Measurements from ENCODE around the gene IFITM5.
"Not testable (repeated sequence)": the region's sequence is repeated elsewhere in the genome, so short reads cannot be mapped to it uniquely, and the experiment has no call there.

IFITM5 gene

DNA sequence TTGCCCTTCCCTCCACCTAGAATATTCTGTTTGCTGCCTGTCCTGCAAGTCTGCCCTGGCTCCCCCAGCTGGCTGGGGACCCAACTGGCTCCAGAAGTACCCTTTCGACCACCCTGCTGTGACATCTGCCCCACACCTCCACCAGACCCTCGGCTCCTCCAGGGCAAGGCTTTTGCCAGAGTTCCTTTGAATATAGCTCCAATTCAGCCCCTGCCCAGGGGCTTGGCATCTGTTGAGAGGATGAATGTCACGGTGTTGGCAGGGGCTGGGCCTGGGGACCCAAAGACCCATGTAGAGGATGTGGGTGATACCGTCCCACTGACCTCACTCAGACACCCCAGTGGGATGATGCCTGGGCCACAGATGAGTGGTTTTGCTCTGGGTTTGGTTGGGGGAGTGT is 17.2 kb downstream of the IFITM5 start:
- no peak for DNase-seq

DNA sequence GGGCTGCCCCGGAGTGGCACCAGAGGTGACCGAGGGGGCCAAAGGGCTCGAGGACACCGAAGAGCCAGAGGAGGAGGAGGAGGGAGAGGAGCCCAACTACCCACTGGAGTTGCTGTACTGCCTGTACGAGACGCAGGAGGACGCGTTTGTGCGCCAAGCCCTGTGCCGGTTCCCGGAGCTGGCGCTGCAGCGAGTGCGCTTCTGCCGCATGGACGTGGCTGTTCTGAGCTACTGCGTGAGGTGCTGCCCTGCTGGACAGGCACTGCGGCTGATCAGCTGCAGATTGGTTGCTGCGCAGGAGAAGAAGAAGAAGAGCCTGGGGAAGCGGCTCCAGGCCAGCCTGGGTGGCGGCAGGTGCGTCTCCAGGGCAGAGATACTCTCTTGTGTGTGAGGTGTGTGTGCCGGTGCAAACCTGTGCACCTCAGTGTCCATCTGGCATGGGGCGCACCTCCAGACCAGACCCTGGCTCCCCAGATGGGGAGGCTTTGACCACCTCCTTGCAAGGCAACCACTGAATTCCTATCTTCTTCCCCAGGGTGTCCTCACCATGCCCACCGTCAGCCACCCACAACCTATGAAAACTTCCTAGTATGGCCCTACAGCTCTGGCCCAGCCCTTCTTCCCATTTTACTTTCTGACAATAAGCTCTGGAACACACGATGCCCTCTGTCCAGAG is 17.7 kb downstream of the IFITM5 start:
- no peak for DNase-seq

DNA sequence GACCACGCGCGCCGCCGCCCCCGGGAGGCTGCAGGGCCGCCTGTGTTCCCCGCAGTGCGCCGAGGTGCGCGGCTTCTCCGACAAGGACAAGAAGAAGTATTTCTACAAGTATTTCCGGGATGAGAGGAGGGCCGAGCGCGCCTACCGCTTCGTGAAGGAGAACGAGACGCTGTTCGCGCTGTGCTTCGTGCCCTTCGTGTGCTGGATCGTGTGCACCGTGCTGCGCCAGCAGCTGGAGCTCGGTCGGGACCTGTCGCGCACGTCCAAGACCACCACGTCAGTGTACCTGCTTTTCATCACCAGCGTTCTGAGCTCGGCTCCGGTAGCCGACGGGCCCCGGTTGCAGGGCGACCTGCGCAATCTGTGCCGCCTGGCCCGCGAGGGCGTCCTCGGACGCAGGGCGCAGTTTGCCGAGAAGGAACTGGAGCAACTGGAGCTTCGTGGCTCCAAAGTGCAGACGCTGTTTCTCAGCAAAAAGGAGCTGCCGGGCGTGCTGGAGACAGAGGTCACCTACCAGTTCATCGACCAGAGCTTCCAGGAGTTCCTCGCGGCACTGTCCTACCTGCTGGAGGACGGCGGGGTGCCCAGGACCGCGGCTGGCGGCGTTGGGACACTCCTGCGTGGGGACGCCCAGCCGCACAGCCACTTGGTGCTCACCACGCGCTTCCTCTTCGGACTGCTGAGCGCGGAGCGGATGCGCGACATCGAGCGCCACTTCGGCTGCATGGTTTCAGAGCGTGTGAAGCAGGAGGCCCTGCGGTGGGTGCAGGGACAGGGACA is 18.4 kb downstream of the IFITM5 start:
- no peak for DNase-seq

DNA sequence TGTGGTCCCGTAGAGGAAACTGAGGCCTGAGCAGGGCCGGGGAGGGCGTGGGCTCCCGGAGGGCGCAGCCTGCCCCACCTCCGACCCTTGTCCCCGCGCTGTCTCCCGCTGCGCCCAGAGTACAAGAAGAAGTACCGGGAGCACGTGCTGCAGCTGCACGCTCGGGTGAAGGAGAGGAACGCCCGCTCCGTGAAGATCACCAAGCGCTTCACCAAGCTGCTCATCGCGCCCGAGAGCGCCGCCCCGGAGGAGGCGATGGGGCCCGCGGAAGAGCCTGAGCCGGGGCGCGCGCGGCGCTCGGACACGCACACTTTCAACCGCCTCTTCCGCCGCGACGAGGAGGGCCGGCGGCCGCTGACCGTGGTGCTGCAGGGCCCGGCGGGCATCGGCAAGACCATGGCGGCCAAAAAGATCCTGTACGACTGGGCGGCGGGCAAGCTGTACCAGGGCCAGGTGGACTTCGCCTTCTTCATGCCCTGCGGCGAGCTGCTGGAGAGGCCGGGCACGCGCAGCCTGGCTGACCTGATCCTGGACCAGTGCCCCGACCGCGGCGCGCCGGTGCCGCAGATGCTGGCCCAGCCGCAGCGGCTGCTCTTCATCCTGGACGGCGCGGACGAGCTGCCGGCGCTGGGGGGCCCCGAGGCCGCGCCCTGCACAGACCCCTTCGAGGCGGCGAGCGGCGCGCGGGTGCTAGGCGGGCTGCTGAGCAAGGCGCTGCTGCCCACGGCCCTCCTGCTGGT is 19.2 kb downstream of the IFITM5 start:
- DNase-seq = no peak

DNA sequence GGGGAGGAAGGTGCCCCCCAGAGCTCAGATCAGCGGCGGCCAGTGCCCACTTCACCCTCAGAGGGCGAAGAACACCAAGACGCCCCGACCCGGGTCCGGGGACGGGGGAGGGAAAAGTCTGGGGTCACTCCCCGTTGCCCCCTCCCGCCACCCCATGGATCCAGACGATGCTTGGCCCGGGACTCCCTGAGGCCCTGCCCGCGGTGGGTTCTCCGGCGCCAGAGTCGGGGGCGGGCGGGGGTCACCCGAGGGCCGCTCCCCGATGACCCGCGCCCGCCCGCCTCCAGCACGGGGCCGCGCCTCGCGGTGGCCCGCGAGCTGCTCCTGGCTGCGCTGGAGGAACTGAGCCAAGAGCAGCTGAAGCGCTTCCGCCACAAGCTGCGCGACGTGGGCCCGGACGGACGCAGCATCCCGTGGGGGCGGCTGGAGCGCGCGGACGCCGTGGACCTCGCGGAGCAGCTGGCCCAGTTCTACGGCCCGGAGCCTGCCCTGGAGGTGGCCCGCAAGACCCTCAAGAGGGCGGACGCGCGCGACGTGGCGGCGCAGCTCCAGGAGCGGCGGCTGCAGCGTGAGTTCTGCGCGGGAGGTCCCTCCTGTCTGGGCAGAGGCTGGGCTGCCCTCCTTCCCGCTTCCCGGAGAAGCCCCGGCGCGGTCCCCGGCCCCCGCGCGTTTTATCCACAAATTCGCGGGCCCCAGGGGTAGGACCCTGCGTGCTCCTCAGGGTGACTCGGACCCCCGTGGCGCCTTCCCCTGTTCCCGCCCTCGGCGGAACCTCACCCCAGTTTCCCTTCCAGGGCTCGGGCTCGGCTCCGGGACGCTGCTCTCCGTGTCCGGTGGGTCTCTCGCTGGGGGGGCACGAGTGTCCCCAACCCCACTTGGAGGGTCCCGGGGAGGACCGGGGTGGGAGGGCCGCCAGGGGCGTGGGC is 20.0 kb downstream of the IFITM5 start:
- no peak for DNase-seq

DNA sequence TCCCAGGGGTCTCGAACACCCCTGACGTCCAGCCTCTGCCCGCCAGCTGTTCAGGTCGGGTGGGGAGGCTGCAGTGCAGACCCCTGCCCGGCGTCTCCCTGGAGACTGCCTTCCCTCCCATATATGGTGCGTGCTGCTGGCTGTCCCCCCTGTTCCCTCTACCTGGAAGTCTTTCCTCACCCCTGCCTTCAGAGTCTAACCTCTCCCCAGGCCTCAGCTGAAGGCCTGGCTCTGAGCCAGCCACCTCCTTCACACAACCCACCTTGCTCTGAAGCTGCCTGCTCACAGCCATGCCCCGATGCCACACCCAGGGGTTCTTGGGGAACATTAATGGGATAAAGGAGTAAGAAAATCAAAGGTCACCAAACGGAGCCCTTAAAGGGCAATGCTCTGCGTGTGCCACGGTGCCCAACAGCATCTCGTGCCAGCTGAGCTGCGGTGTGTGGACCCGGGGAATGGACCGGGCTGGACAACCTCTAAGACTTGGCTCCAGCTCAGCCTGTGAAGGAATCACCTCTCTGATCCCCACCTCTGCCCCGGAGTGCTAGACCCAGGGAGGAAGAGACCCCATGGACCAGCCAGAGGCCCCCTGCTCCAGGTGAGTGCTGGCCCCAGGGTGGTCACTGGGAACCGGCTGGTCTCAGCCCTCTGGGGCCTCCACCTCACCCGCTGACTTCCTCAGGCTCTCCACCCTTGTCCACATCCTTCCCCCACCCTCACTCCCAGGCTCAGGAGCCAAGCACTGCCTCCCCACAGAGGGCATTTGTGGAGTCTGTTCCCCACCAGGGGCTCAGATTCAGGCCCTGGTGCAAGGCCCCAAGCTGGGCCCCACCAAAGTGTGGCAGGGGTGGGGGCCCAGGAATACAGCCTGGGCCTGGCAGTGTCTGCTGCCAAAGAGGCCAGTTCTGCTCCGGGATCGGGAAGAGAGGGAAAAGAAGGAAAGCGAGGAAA is 21.1 kb downstream of the IFITM5 start, which contains the start of gene NLRP6:
NLRP6 (plus strand) TSS at position 407 of the 951 bp plus-strand sequence; CDS start at position 570, 163 bp downstream.
- DNase-seq = no peak

DNA sequence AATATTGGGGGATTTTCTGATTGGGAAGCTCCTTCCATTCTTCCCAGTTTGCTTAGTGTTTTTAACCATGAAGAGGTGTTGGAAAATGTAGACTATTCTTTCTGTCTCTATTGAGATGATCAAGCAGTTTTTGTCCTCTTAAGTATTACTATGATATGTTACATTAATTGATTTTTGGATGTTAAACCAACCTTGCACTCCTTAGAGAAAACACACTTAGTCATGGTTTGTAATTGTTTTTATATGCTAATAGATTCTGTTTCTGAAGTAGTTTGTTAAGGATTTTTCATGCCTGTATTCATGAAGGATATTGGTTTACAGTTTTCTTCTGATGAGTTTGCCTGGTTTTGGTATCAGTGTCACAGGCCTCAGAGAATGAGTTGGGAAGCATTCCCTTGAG is 23.1 kb downstream of the IFITM5 start:
- DNase-seq = no peak

DNA sequence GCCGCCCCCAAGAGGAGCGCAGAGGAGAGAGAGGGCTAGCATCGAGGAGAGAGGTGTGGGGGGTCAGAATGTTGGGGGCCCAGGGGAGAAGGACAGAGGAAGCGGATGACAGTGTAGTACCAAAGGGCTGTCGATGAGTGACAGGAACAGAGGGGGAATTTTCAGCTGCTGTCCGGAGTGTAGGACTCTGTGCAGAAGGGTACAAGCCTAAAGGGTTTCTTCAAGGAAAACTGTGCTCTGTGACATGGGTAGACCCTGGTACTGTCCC is 26.5 kb downstream of the IFITM5 start:
- no peak for DNase-seq

DNA sequence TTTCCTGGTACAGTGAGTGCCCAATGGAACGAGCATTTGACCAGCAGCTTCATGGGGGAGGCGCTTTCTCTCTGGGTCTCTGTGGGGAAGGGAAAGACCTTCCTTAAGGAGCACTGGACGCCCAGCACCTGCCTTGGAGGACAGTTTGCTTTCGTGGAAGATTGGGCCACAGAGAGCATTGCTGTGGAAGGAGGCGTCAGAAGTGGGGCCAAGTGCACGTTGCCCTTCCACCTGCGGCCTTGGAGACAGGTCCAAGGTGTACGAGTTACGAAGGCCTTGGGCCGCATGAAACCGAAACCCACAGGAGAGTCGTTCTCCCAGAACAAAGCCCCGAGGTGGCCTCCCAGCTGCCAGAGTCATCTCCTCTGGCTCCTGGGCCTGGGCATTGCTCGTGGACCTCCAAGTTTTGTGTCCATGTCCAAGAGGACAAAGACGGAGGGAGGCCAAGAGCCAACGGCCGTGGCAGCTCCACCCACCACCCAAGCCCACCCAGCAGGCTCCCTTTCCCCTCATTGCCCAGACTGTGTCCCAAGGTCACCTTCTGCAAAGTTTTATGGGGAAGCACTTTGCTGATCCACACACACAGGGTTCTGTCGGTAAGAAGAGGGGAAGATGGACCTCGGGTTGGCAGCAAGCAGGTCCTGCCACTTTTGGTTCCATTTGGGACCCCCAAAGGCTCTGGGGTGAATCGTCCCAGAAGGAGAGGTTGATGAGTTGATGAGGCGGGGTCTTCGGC is 27.0 kb downstream of the IFITM5 start:
- no peak for DNase-seq

DNA sequence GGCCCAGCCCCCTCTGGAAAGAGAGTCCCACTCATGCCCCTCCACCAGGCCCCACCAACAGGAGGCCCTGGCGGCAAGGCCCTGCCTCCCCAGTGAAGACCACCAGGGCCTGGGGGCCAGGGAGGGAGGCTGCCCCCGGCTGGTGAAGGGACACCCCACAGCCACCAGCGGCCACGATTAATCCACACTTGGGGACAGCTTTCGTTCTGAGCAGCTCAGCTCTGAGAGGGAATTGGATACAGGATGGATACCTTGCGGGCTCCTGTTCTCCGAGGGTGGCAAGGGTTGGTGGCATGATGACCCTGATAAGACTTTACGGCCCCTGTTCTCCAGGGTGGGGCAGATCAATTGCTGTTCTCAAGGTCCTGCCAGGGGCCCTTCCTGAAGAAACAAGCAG is 28.0 kb downstream of the IFITM5 start:
- DNase-seq = no peak

DNA sequence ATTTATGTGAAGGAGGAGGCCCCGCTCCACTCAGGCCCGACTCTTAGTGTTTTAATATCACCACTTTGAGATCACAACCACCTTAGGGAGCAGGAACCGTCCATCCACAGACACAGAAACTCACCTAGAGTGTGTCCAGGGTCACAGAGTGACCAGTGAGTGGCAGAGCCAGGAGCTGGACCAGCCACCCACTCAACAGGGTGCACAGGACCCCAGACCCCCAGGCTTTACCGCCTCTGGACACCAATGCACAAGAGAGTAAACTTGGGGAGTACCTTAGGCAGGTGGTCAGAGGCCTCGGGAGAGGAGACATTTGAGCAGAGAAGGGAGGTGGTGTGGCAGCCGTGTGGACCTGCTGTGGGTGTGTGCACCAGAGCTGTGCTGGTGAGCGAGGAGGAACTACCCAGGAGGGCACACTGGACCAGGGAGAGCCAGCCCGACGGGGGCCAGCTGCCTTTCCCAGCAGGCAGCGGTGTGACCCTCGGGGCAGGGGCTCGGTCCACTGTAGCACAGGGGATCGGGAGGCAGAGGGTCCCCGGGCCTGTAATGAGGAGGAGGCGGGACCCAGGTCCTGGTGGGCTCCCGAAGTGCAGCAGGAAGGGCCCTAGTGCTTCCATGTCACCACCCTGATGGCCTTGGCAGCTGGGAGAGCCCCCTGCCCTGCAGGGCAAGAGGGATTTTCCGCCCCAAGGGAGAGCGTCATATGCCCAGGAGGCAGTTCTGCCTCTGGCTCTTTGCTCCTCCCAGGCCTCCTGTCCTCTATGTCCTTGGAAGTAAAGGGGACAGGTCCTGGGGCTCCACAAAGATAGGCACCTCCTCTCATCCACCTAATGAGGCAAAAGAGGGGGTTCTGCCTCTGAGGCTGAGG is 28.6 kb downstream of the IFITM5 start:
- no peak for DNase-seq

DNA sequence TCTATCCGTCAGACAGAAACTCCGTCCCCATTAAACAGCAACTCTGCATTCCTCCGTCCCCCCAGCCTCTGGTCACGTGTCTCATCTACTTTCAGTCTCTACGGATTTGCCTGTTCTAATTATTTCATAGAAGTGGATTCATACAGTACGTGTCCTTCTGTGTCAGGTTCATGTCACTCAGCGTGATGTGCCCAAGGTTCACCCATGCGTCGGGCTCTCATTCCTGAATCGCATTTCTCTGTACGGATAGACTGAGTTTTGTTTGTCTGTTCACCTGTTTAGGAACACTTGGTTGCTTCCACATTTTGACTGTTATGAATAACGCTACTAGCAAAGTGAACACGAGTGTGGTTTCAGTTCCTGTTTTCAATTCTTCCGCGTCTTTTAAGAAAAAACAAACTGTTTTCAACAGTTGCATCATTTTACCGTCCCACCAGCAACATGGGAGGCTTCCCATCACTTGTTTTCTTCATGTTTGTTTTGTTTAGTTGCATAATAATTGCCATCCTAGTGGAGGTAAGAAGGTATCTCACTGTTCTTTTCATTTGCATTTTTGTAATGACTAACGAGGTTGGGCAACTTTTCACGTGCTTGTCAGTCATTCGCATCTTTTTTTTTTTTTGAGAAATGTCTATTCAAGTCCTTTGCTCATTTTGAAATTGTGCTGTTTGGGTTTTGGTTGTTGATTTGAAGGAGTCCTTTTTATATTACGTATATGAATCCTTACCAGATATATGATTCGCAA is 30.0 kb downstream of the IFITM5 start:
- DNase-seq = no peak

DNA sequence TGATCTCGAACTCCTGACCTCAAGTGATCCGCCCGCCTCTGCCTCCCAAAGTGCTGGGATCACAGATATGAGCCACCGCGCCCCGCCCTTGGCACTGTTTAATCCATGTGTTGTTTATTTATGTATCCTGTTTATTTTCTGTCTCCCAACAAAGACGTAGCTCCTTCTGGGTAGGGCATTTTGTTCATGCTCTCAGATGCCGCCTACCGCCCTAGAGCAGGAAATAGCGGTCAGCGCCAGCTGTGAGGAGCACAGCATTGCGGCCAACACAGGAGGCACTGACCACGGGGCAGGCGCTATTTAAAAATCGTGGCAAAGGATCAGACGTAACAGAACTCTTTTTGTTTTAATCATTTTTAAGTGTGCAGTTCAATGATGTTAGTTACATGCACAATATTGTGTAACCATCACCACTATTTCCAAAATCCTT is 30.6 kb downstream of the IFITM5 start:
- DNase-seq = not testable (repeated sequence)

DNA sequence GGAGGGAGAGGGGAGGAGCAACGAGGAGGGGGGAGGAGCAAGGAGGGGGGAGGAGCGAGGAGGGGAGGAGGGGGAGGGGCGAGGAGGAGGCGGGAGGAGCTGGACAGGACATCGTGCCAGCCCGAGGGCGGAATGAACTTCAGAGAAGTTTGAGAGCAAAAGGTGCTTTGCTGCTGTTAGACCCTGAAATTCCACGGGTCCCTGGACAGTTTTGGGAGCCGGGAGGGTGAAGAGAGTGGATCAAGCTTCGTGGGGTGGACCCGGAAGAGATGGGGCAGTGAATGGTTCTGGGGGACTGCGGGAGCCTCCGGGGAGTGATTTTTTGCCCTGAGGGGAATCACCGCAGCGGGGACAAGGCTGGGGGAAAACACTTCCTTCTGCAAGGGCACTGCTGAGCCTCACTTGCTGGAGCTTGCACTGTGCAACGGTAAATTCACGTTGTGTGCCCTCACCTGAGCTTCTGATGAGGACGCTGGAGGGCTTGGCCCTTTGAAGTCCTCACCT is 31.8 kb downstream of the IFITM5 start:
- no peak for DNase-seq

DNA sequence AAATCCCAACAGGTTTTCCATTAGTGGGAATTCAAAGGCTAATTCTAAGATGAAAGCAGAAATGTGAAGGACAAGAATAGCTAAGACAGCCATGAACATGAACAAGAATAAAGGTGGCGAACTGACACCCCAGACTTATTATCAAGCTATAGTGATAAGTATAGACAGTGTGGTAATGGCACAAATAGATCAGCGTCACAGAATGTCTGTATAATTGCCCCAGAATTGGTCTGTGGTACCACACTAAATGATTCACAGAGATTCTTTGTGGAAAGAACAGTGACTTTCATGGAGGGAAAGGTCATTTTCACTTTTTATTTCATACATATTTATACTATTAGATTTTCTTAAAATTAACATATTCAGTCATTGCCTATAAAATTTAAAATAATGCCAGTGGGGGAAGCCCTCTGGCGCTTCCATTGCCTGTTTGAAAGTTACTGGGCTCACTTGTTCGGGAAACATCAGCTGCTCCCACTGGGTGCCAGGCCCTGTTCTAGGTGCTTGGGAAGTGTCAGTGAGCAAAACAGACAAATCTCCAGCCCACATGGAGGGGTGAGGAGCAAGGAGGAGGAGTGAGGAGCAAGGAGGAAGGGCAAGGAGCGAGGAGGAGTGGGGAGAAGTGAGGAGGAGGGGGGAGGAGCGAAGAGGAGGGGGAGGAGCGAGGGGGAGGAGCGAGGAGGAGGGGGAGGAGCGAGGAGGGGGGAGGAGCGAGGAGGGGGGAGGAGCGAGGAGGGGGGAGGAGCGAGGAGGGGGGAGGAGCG is 32.5 kb downstream of the IFITM5 start:
- no peak for DNase-seq

DNA sequence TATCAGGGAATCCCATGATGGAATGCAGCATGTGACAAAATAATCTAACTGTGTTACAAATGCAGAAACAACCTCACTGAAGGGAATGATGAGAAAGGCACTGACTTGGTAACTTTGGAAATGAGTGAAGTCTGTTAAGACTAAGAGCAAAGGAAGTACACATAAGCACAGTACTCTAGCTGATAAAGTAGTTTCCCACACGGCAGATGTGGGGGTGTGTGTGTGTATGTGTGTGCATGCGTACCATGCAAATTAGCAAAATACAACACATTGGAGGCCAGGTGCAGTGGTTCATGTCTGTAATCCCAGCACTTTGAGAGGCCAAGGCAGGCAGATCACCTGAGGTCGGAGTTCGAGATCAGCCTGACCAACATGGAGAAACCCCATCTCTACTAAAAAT is 37.7 kb downstream of the IFITM5 start:
- no peak for DNase-seq

DNA sequence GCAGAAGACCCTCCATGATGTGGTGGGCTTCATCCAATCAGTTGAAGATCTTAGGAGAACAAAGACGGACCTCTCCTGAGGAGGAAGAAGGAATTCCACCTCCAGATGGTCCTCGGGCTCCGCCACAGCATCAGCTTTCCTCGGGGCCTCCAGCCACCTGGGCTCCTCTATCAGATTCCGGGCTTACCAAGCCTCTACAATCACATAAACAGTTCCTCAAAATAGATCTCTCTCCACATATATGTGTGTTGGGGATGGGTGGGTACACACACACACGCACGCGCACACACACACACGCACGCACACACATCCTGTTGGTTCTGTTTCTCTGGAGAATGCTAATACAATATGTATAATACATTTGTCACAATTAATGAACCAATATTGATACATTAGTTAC is 39.9 kb downstream of the IFITM5 start:
- no peak for DNase-seq

All from NCI-H2171 (cell line).